H1 (cell line): ENCODE results near the gene ARHGAP21. TPM values are rescaled to one million over a fixed set of nuclear protein-coding genes. Genes with fewer than 3 reads are reported as not detected.
A peak's percentile ranks its signal among the peaks of the same experiment; 100 is the strongest.

Experiments used
- CTCF ChIA-PET: fragments of 300-600 bp; sonication (Branson Sonifier 250); formaldehyde crosslinking; loops from one replicate; lab custom pipeline; 2021; ENCODE audit not compliant: partially characterized antibody; lab: Charles Lee
- POLR2A ChIA-PET: fragments of 300-600 bp; sonication (Branson Sonifier 250); formaldehyde crosslinking; loops from one replicate; lab custom pipeline; 2021; ENCODE audit warnings: inconsistent platforms; ENCODE audit not compliant: partially characterized antibody; lab: Charles Lee
- DNase-seq, 2 experiments: peaks; one replicate each; pipeline versions ENCODE4 v3.0.0 to v3.0.0-alpha.2; 2010 to 2022; ENCODE audit warnings: low spot score in 2 of 2, low read depth in 1 of 2, mixed read lengths in 1 of 2
- FAIRE-seq: peaks from 2 replicates; lab custom pipeline; 2011; peaks lifted over from hg19 to GRCh38; lab: Jason Lieb, UNC
- H2AFZ ChIP-seq: 2 replicates; pipeline ENCODE4 v1.8.1; 2012; ENCODE audit warnings: low read length, inconsistent platforms
- H2AK5ac ChIP-seq: 2 replicates; pipeline ENCODE4 v1.6.1; 2013; ENCODE audit warnings: low read depth, low read length
- H2BK120ac ChIP-seq: replicated peaks from 2 replicates; pipeline ENCODE3; 2013; ENCODE audit warnings: low read depth, low read length, inconsistent platforms
- H2BK12ac ChIP-seq: 2 replicates; pipeline ENCODE4 v1.6.1; 2013; ENCODE audit warnings: low read depth, low read length
- H2BK15ac ChIP-seq: 2 replicates; pipeline ENCODE4 v1.6.1; 2013; ENCODE audit warnings: low read length
- H2BK20ac ChIP-seq: 2 replicates; pipeline ENCODE4 v1.6.1; 2013; ENCODE audit warnings: low read length
- H2BK5ac ChIP-seq: 2 replicates; pipeline ENCODE4 v1.6.1; 2013; ENCODE audit warnings: low read depth, low read length
- H3K14ac ChIP-seq: 2 replicates; pipeline ENCODE4 v1.6.1; 2013; ENCODE audit warnings: inconsistent platforms; ENCODE audit not compliant: insufficient read length
- H3K18ac ChIP-seq: 2 replicates; pipeline ENCODE4 v1.6.1; 2013; ENCODE audit warnings: low read length; ENCODE audit errors: extremely low read depth
- H3K23ac ChIP-seq: 2 replicates; pipeline ENCODE4 v1.6.1; 2013; ENCODE audit warnings: inconsistent platforms; ENCODE audit not compliant: insufficient read length
- H3K23me2 ChIP-seq: 2 replicates; pipeline ENCODE4 v1.6.1; 2013; ENCODE audit warnings: low read depth, low read length
- H3K27ac ChIP-seq: 2 replicates; pipeline ENCODE4 v1.6.1; 2011; ENCODE audit warnings: low read depth, low read length, inconsistent platforms
- H3K27me3 ChIP-seq, 4 experiments: replicated peaks in 1 of 4; 1 replicate in 1 of 4; 2 replicates in 3 of 4; pipeline versions ENCODE4 v1.6.1 to v1.8.1; 2011 to 2013; ENCODE audit warnings: low read length in 3 of 4, mild to moderate bottlenecking in 3 of 4, inconsistent platforms in 2 of 4, mixed read lengths in 2 of 4, moderate library complexity in 1 of 4; ENCODE audit not compliant: control insufficient read depth in 3 of 4, insufficient read depth in 3 of 4; ENCODE audit errors: extremely low read depth in 1 of 4
- H3K36me3 ChIP-seq, 4 experiments: 2 replicates each; pipeline versions ENCODE4 v1.6.1 to v1.8.1; 2011 to 2013; ENCODE audit warnings: mild to moderate bottlenecking in 4 of 4, low read length in 3 of 4, moderate library complexity in 2 of 4, control low read depth in 1 of 4, inconsistent platforms in 1 of 4; ENCODE audit not compliant: insufficient read depth in 4 of 4, control insufficient read depth in 2 of 4
- H3K4ac ChIP-seq: replicated peaks from 2 replicates; pipeline ENCODE3; 2013; ENCODE audit warnings: low read length, low read depth, mixed read lengths, inconsistent platforms; ENCODE audit not compliant: insufficient read length
- H3K4me1 ChIP-seq, 4 experiments: replicated peaks in 1 of 4; 1 replicate in 1 of 4; 2 replicates in 3 of 4; pipeline versions ENCODE4 v1.6.1 to v1.8.1; 2011 to 2013; ENCODE audit warnings: low read length in 3 of 4, inconsistent platforms in 2 of 4, mixed read lengths in 1 of 4; ENCODE audit not compliant: insufficient read depth in 4 of 4, control insufficient read depth in 3 of 4
- H3K4me2 ChIP-seq, 2 experiments: 2 replicates each; pipeline versions ENCODE4 v1.6.1 to v1.8.1; 2011 to 2013; ENCODE audit warnings: low read depth in 2 of 2, low read length in 2 of 2, control low read depth in 1 of 2, inconsistent platforms in 1 of 2, mild to moderate bottlenecking in 1 of 2; ENCODE audit not compliant: insufficient read depth in 1 of 2
- H3K4me3 ChIP-seq, 4 experiments: fragments of 200-600, 300-600 bp in 1 of 4; sonication (generic), shearing (Covaris generic), sonication (Bioruptor Twin) in 1 of 4; 2 replicates each; pipeline versions ENCODE4 v1.5.1 to v1.8.1; 2011 to 2016; ENCODE audit warnings: low read length in 4 of 4, low read depth in 3 of 4, control low read depth in 2 of 4, inconsistent platforms in 2 of 4, mild to moderate bottlenecking in 2 of 4, mixed read lengths in 1 of 4, moderate library complexity in 1 of 4; ENCODE audit not compliant: insufficient read depth in 2 of 4; ENCODE audit errors: extremely low read depth in 1 of 4
- H3K56ac ChIP-seq: replicated peaks from 2 replicates; pipeline ENCODE3; 2013; ENCODE audit warnings: low read depth, mild to moderate bottlenecking, mixed read lengths, low read length, inconsistent platforms; ENCODE audit not compliant: insufficient read length
- H3K79me1 ChIP-seq: 2 replicates; pipeline ENCODE4 v1.6.1; 2013; ENCODE audit warnings: low read depth, low read length, control low read depth
- H3K79me2 ChIP-seq, 2 experiments: 2 replicates each; pipeline versions ENCODE4 v1.6.1 to v1.8.1; 2012 to 2013; ENCODE audit warnings: low read length in 2 of 2, mild to moderate bottlenecking in 2 of 2, inconsistent platforms in 1 of 2; ENCODE audit not compliant: insufficient read depth in 2 of 2, control insufficient read depth in 1 of 2
- H3K9ac ChIP-seq, 4 experiments: replicated peaks in 1 of 4; 1 replicate in 1 of 4; 2 replicates in 3 of 4; pipeline versions ENCODE4 v1.6.1 to v1.8.1; 2011 to 2013; ENCODE audit warnings: low read depth in 3 of 4, low read length in 3 of 4, control low read depth in 2 of 4, mild to moderate bottlenecking in 2 of 4, moderate library complexity in 2 of 4, inconsistent platforms in 1 of 4; ENCODE audit errors: extremely low read depth in 1 of 4
- H3K9me3 ChIP-seq, 2 experiments: 2 replicates each; pipeline versions ENCODE4 v1.6.1 to v1.8.1; 2012 to 2013; ENCODE audit warnings: mild to moderate bottlenecking in 2 of 2, moderate library complexity in 2 of 2, control low read depth in 1 of 2, inconsistent platforms in 1 of 2, low read depth in 1 of 2, low read length in 1 of 2, mixed read lengths in 1 of 2; ENCODE audit not compliant: insufficient read depth in 2 of 2
- H4K20me1 ChIP-seq, 2 experiments: replicated peaks in 1 of 2; 2 replicates each; pipeline versions ENCODE3 to v1.8.1; 2011 to 2013; ENCODE audit warnings: inconsistent platforms in 2 of 2, low read length in 2 of 2, mild to moderate bottlenecking in 1 of 2; ENCODE audit not compliant: insufficient read depth in 2 of 2, control insufficient read depth in 1 of 2
- H4K5ac ChIP-seq: 2 replicates; pipeline ENCODE4 v1.6.1; 2013; ENCODE audit warnings: low read length, low read depth, mixed read lengths, inconsistent platforms; ENCODE audit not compliant: insufficient read length
- H4K8ac ChIP-seq: 2 replicates; pipeline ENCODE4 v1.8.0; 2013; ENCODE audit warnings: mild to moderate bottlenecking, moderate library complexity, low read length, inconsistent platforms; ENCODE audit not compliant: insufficient read depth; ENCODE audit errors: extremely low read depth
- H4K91ac ChIP-seq: replicated peaks from 2 replicates; pipeline ENCODE3; 2013; ENCODE audit warnings: low read length, mixed read lengths, inconsistent platforms; ENCODE audit not compliant: insufficient read length
- CTBP2 ChIP-seq: IDR thresholded peaks from 2 replicates; pipeline ENCODE4 v1.7.0; 2011; ENCODE audit warnings: borderline replicate concordance, mild to moderate bottlenecking, moderate library complexity, mixed read lengths, low read length; ENCODE audit not compliant: insufficient read depth, insufficient read length
- CTCF ChIP-seq, 3 experiments: IDR thresholded peaks; 1 replicate in 2 of 3; 2 replicates in 1 of 3; pipeline versions ENCODE4 v1.5.1 to v1.6.1; 2011; ENCODE audit warnings: low read length in 3 of 3, mild to moderate bottlenecking in 3 of 3, inconsistent platforms in 2 of 3, low read depth in 1 of 3, moderate library complexity in 1 of 3; ENCODE audit not compliant: insufficient read depth in 1 of 3; ENCODE audit errors: control extremely low read depth in 1 of 3
- GTF2F1 ChIP-seq: IDR thresholded peaks from 2 replicates; pipeline ENCODE4 v1.6.1; 2012; ENCODE audit warnings: low read depth, low read length, improper control_type of control experiment, borderline replicate concordance
- SP4 ChIP-seq: IDR thresholded peaks from 2 replicates; pipeline ENCODE4 v1.6.1; 2012; ENCODE audit warnings: low read length, inconsistent platforms
- WGBS, 2 experiments: shearing (Covaris generic) in 1 of 2; methylation state at CpG; one replicate each; pipeline versions ENCODE4 v1.1.6 to v1.1.7; 2013 to 2015; ENCODE audit warnings: low lambda C conversion rate in 2 of 2, mixed read lengths in 2 of 2, inconsistent platforms in 1 of 2, low coverage in 1 of 2, missing lambda C conversion rate in 1 of 2; ENCODE audit not compliant: insufficient replicate concordance in 2 of 2, insufficient coverage in 1 of 2, insufficient read length in 1 of 2; ENCODE audit errors: extremely low coverage in 1 of 2, missing lambda C conversion rate in 1 of 2; 5-methylcytosine and 5-hydroxymethylcytosine counted together
- polyA plus RNA-seq, 7 experiments: library from polyadenylated mRNA; depleted of rRNA in 3 of 7; stranded (reverse) in 5 of 7; unstranded in 2 of 7; fragments of >200 nt in 5 of 7; fragments of 200-250 nt in 2 of 7; gene quantifications; 1 replicate in 5 of 7; 2 replicates in 1 of 7; 4 replicates in 1 of 7; pipeline versions ENCODE4 v1.2.1 to v1.2.3, GENCODE V29; 2011 to 2013; ENCODE audit warnings: missing spikeins in 2 of 7, mixed read lengths in 2 of 7
- total RNA-seq: library from RNA; stranded (reverse); fragmentation: NEBNext Ultra II Directional; extraction: Animal tissue kit (Norgen Biotek cat#: 25700); gene quantifications from 2 replicates; pipeline ENCODE4 v1.2.1, GENCODE V29; 2021

The ARHGAP21 gene
- total and polyA plus RNA-seq, 2 of the 8 experiments (the other 6 are each of a cell fraction or from before 2014, with no cell fraction given) = 14.4 to 35.3 TPM

- Histone ChIP-seq H3K27ac (no peak overlapping the region), H2BK20ac (no peak overlapping the region), H3K56ac (no peak overlapping the region), H3K79me2 (no peaks in the 10 kb centered on the region), H2BK5ac (no peak overlapping the region), H3K27me3 (no peaks in the 10 kb centered on the region), H3K23ac (no peak overlapping the region), H3K14ac (no peak overlapping the region), H3K4ac (no peak overlapping the region), H4K8ac (no peak overlapping the region), H4K91ac (no peak overlapping the region), H3K9me3 (no peaks in the 10 kb centered on the region), H2BK12ac (no peak overlapping the region), H3K9ac (no peak overlapping the region), H4K20me1 (no peaks in the 10 kb centered on the region), H3K23me2 (no peaks in the 10 kb centered on the region), H2BK120ac (no peak overlapping the region), H3K4me1 (peaks cover 0 to 2% (median 0%) of the 10 kb centered on the region in 4 experiments; a peak in 2 of 7 replicates), H2AK5ac (no peak overlapping the region), H3K4me3 (no peak overlapping the region), H3K18ac (no peak overlapping the region), H3K36me3 (no peaks in the 10 kb centered on the region), H4K5ac (no peak overlapping the region), H3K4me2 (no peak overlapping the region), H2BK15ac (no peak overlapping the region), H2AFZ (peak overlapping the region; percentile 8; the same call in 1 of the 2 replicates), H3K79me1 (no peaks in the 10 kb centered on the region)
- TF ChIP-seq GTF2F1 = no peak
- TF ChIP-seq SP4 = no peak
- TF ChIP-seq CTCF (IDR thresholded peaks at IDR 0.05; ENCODE audit: control extremely low read depth in 1 of 3, insufficient read depth in 1 of 3, low read depth in 1 of 3, low read length in 3 of 3) = peak in 2 of 3 experiments; percentile 11 to 25; a peak in 2 of 4 replicates
- no peak for TF ChIP-seq CTBP2
- DNase-seq = no peak
- FAIRE-seq = no peak
- ChIA-PET POLR2A (no interaction called here), CTCF (interaction anchor here (0.6 to 0.7 kb wide), 2 partner anchors 14 to 255 kb away, joined by 3 read pairs; no protein-coding TSS in a partner anchor)
- WGBS, 2 experiments = 92% methylated on average over 3 of the region's 3 CpGs; no CpG with 5 or more reads in 1 of the 2 experiments
Observed at GRCh38 chr10:24574578-24575155, 149.0 kb downstream of the ARHGAP21 start.
